Skin of body (tissue), 2 donors: ENCODE data around the gene CMTR1. TPM values are rescaled to one million over a fixed set of nuclear protein-coding genes. Genes with fewer than 3 reads are reported as not detected.

Experiments
- DNase-seq: peaks from one replicate; lab custom pipeline; 2025; lab: John Stamatoyannopoulos, UW
- total RNA-seq: library from RNA; depleted of rRNA; stranded (reverse); fragments of >200 nt; gene quantifications from one replicate; pipeline ENCODE4 v1.2.3, GENCODE V29; 2014

The CMTR1 gene
- total RNA-seq, 1 donor from 2014 or later = 24.2 TPM

GRCh38 chr6:37530297-37530696 lies 97.3 kb downstream of the CMTR1 start:
- DNase-seq = no peak

- no peak for DNase-seq
Observed at GRCh38 chr6:37531026-37531425, 98.0 kb downstream of the CMTR1 start.

Other genes starting within 250 kb of the CMTR1 start
- gene TBC1D22B, start 175.4 kb upstream of the CMTR1 start, total RNA-seq = 5.8 TPM
- 1.3 TPM for gene TMEM217, start 175.1 kb upstream of the CMTR1 start, total RNA-seq
- 16.7 TPM for gene RNF8, start 79.2 kb upstream of the CMTR1 start, total RNA-seq
- gene CCDC167, start 66.7 kb downstream of the CMTR1 start, total RNA-seq = 7.4 TPM